ENCODE measurements around the gene DNMT3L.

The DNMT3L gene

GRCh38 chr21:44300262-44300959 is 38.7 kb upstream of the DNMT3L start:
- H3K36me3 ChIP-seq (ENCODE audit: control insufficient read depth, insufficient read depth, low read length), result peaks cover 3% of the 10 kb centered on the region; the same call in 1 of the 2 replicates
- no peak for TF ChIP-seq CTCF (IDR thresholded peaks at IDR 0.05; ENCODE audit: insufficient read depth, low read length, poor library complexity, severe bottlenecking)
- no peaks in the 10 kb centered on the region for H3K27me3 ChIP-seq (replicated peaks; ENCODE audit: control insufficient read depth, insufficient read depth, low read length)
- peak overlapping the region; percentile 91 for H3K4me3 ChIP-seq (replicated peaks; ENCODE audit: low read depth, low read length)
- peak; percentile 72 for DNase-seq (ENCODE audit: extremely low read depth, insufficient read length)

DNA sequence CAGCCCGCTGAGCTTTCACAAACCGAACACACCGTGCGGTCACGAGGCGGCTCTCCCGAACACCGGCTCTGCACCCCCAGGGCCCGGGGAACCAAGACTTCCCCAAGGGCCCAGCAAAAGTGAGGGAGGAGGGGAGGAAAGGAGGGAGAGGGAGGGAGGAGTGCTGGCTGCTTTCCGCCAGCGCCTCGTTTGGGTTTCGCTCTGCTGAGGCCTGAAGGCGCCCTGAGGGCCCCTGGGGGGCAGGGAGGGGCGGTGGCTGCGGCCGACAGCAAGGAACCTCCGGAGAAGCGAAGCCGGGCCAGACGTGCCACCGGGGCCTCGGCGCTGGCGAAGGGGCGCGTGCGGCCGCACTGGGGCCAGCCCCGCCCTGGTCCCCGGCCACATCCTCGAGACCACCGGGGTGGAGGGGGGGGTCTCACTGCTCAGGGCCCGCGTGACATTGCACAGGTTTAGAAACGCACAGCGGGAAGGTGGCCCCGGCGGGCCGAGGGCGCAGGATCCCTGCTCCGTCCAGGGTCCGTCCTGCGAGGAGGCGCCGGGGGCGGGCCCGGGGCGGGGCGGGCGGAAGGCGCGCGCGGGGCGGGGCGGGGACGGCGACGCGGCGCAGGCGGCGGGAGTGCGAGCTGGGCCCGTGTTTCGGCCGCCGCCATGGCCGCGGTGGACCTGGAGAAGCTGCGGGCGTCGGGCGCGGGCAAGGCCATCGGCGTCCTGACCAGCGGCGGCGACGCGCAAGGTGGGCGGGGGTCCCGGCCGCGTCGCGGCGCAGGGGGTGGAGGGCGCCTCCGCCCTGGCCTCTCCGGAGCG is 38.0 kb upstream of the DNMT3L start, which contains the start of gene PFKL:
Gene PFKL, plus strand, starts transcription at position 596 of the 804 bp plus-strand sequence. Its CDS starts 53 bp downstream, at position 649.
- Histone ChIP-seq H3K27me3 (replicated peaks; ENCODE audit: control insufficient read depth, insufficient read depth, low read length) (no peaks in the 10 kb centered on the region), H3K36me3 (ENCODE audit: control insufficient read depth, insufficient read depth, low read length) (peaks cover 1% of the 10 kb centered on the region; the same call in 1 of the 2 replicates), H3K4me3 (replicated peaks; ENCODE audit: low read depth, low read length) (peak within 1 kb of the TSS; percentile 91)
- TF ChIP-seq CTCF (IDR thresholded peaks at IDR 0.05; ENCODE audit: insufficient read depth, low read length, poor library complexity, severe bottlenecking), result no peak
- peak; percentile 91 for DNase-seq (ENCODE audit: extremely low read depth, insufficient read length)

DNA sequence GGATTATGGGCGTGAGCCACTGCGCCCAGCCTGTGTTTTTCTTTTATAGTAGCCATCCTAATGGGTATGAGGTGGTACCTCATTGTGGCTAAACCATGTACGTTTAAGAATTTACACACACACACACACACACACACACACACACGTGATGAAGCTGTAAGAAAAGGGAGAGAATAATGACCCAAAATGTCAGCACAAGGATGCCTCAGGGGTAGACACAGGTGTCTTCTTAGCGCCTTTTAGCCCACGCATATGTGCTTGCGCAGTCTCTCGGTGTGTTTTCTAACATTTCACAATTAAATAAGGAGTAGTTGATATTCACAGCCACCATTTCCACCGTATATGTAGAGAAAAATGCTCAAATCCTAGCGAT is 37.4 kb upstream of the DNMT3L start:
- TF ChIP-seq CTCF (IDR thresholded peaks at IDR 0.05; ENCODE audit: insufficient read depth, low read length, poor library complexity, severe bottlenecking), result no peak
- no peak for DNase-seq (ENCODE audit: extremely low read depth, insufficient read length)
- Histone ChIP-seq H3K36me3 (ENCODE audit: control insufficient read depth, insufficient read depth, low read length) (no peaks in the 10 kb centered on the region; the same call in 1 of the 2 replicates), H3K27me3 (replicated peaks; ENCODE audit: control insufficient read depth, insufficient read depth, low read length) (no peaks in the 10 kb centered on the region), H3K4me3 (replicated peaks; ENCODE audit: low read depth, low read length) (peak overlapping the region; percentile 91)

DNA sequence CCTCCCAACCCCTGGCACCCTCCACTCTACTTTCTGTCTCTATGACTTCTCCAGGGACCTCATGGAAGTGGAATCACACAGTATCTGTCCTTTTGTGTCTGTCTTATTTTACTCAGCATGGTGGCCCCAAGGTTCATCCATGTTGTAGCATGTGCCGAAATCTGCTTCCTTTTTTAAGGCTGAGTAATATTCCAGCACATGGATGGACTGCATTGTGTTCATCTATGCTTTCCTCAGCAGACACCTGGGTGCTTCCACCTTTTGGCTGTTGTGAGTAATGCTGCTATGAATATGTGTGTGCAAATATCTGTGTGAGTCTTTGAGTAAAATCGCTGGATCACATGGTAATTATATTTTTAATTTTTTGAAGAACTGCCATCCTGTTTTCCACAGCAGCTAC is 36.6 kb upstream of the DNMT3L start:
- Histone ChIP-seq H3K4me3 (replicated peaks; ENCODE audit: low read depth, low read length) (no peak overlapping the region), H3K36me3 (ENCODE audit: control insufficient read depth, insufficient read depth, low read length) (no peaks in the 10 kb centered on the region; the same call in 1 of the 2 replicates), H3K27me3 (replicated peaks; ENCODE audit: control insufficient read depth, insufficient read depth, low read length) (no peaks in the 10 kb centered on the region)
- peak; percentile 21 for TF ChIP-seq CTCF (IDR thresholded peaks at IDR 0.05; ENCODE audit: insufficient read depth, low read length, poor library complexity, severe bottlenecking)
- no peak for DNase-seq (ENCODE audit: extremely low read depth, insufficient read length)

- Histone ChIP-seq H3K4me3 (replicated peaks; ENCODE audit: low read depth, low read length) (no peak overlapping the region), H3K27me3 (replicated peaks; ENCODE audit: control insufficient read depth, insufficient read depth, low read length) (no peaks in the 10 kb centered on the region), H3K36me3 (ENCODE audit: control insufficient read depth, insufficient read depth, low read length) (no peaks in the 10 kb centered on the region; the same call in 1 of the 2 replicates)
- peak; percentile 72 for DNase-seq (ENCODE audit: extremely low read depth, insufficient read length)
- peak; percentile 87 for TF ChIP-seq CTCF (IDR thresholded peaks at IDR 0.05; ENCODE audit: insufficient read depth, low read length, poor library complexity, severe bottlenecking)
Measured at GRCh38 chr21:44297525-44298290, 36.0 kb upstream of the DNMT3L start.

Measured in GM06990 (cell line).